ENCODE results near the gene SMIM45.

Gene SMIM45

GRCh38 chr22:41987276-41987675 is 35.3 kb downstream of the SMIM45 start:
- Histone ChIP-seq H4K20me1 (ENCODE audit: insufficient read depth) (no peaks in the 10 kb centered on the region), H3K4me1 (ENCODE audit: low read depth, poor library complexity, severe bottlenecking) (no peaks in the 10 kb centered on the region), H3K36me3 (ENCODE audit: insufficient read depth) (no peaks in the 10 kb centered on the region), H3K27ac (no peak overlapping the region), H3K79me2 (ENCODE audit: insufficient read depth, low read depth) (no peaks in the 10 kb centered on the region), H2AFZ (ENCODE audit: low read depth) (no peak overlapping the region), H3K4me2 (no peak overlapping the region), H3K4me3 (IDR thresholded peaks at IDR 0.05; ENCODE audit: insufficient read depth, low read depth, low read length) (no peak overlapping the region), H3K9ac (no peak overlapping the region), H3K27me3 (ENCODE audit: insufficient read depth, low read depth) (no peaks in the 10 kb centered on the region)
- no peak for TF ChIP-seq CTCF (conservative IDR thresholded peaks at IDR 0.05; ENCODE audit: low read depth, low read length)

- Histone ChIP-seq H3K4me1 (ENCODE audit: low read depth, poor library complexity, severe bottlenecking) (no peaks in the 10 kb centered on the region), H4K20me1 (ENCODE audit: insufficient read depth) (no peaks in the 10 kb centered on the region), H3K27ac (no peak overlapping the region), H3K36me3 (ENCODE audit: insufficient read depth) (no peaks in the 10 kb centered on the region), H3K79me2 (ENCODE audit: insufficient read depth, low read depth) (no peaks in the 10 kb centered on the region), H3K9ac (no peak overlapping the region), H3K4me3 (IDR thresholded peaks at IDR 0.05; ENCODE audit: insufficient read depth, low read depth, low read length) (no peak overlapping the region), H3K4me2 (no peak overlapping the region), H3K27me3 (ENCODE audit: insufficient read depth, low read depth) (no peaks in the 10 kb centered on the region), H2AFZ (ENCODE audit: low read depth) (no peak overlapping the region)
- TF ChIP-seq CTCF (conservative IDR thresholded peaks at IDR 0.05; ENCODE audit: low read depth, low read length): no peak
Observed at GRCh38 chr22:41989246-41989645, 37.3 kb downstream of the SMIM45 start.

- TF ChIP-seq CTCF (conservative IDR thresholded peaks at IDR 0.05; ENCODE audit: low read depth, low read length): no peak
- H3K4me2 ChIP-seq: no peak overlapping the region
- H4K20me1 ChIP-seq (ENCODE audit: insufficient read depth): no peaks in the 10 kb centered on the region
- no peaks in the 10 kb centered on the region for H3K36me3 ChIP-seq (ENCODE audit: insufficient read depth)
- no peak overlapping the region for H2AFZ ChIP-seq (ENCODE audit: low read depth)
- H3K27me3 ChIP-seq (ENCODE audit: insufficient read depth, low read depth): no peaks in the 10 kb centered on the region
- no peak overlapping the region for H3K27ac ChIP-seq
- H3K9ac ChIP-seq: no peak overlapping the region
- H3K4me1 ChIP-seq (ENCODE audit: low read depth, poor library complexity, severe bottlenecking): no peaks in the 10 kb centered on the region
- no peak overlapping the region for H3K4me3 ChIP-seq (IDR thresholded peaks at IDR 0.05; ENCODE audit: insufficient read depth, low read depth, low read length)
- no peaks in the 10 kb centered on the region for H3K79me2 ChIP-seq (ENCODE audit: insufficient read depth, low read depth)
Observed at GRCh38 chr22:41991111-41991510, 39.2 kb downstream of the SMIM45 start.

- Histone ChIP-seq H3K4me2 (no peak overlapping the region), H3K79me2 (ENCODE audit: insufficient read depth, low read depth) (no peaks in the 10 kb centered on the region), H3K4me3 (IDR thresholded peaks at IDR 0.05; ENCODE audit: insufficient read depth, low read depth, low read length) (no peak overlapping the region), H3K27ac (no peak overlapping the region), H3K4me1 (ENCODE audit: low read depth, poor library complexity, severe bottlenecking) (no peaks in the 10 kb centered on the region), H3K27me3 (ENCODE audit: insufficient read depth, low read depth) (no peaks in the 10 kb centered on the region), H4K20me1 (ENCODE audit: insufficient read depth) (no peaks in the 10 kb centered on the region), H3K36me3 (ENCODE audit: insufficient read depth) (no peaks in the 10 kb centered on the region), H2AFZ (ENCODE audit: low read depth) (no peak overlapping the region), H3K9ac (no peak overlapping the region)
- TF ChIP-seq CTCF (conservative IDR thresholded peaks at IDR 0.05; ENCODE audit: low read depth, low read length): no peak
Observed at GRCh38 chr22:41992496-41992895, 40.5 kb downstream of the SMIM45 start.
